ENCODE data around the gene KRTAP5-2. TPM values are rescaled to one million over a fixed set of nuclear protein-coding genes. Genes with fewer than 3 reads are reported as not detected.

KRTAP5-2 gene
- total and polyA plus RNA-seq, 2 of the 8 experiments (the other 6 are each of a cell fraction or from before 2014, with no cell fraction given), result not detected

GRCh38 chr11:1576825-1577224, 21.3 kb downstream of the KRTAP5-2 start:
- H2AFZ ChIP-seq (ENCODE audit: low read length), result no peak overlapping the region
- WGBS, 2 experiments (ENCODE audit: extremely low coverage in 1 of 2, insufficient coverage in 1 of 2, insufficient read length in 1 of 2, insufficient replicate concordance in 2 of 2, low coverage in 1 of 2, low lambda C conversion rate in 2 of 2, missing lambda C conversion rate in 1 of 2), result 83% methylated on average over 6 of the region's 6 CpGs; no CpG with 5 or more reads in 1 of the 2 experiments
- H3K4me1 ChIP-seq (replicated peaks in 1 of 4; ENCODE audit: control insufficient read depth in 3 of 4, insufficient read depth in 4 of 4, low read length in 3 of 4), result peaks cover 0 to 14% (median 6%) of the 10 kb centered on the region in 4 experiments; a peak in 6 of 7 replicates
- H3K79me1 ChIP-seq (ENCODE audit: low read depth, low read length), result no peaks in the 10 kb centered on the region
- H3K4me3 ChIP-seq (ENCODE audit: extremely low read depth in 1 of 4, insufficient read depth in 2 of 4, low read depth in 3 of 4, low read length in 4 of 4), result no peak overlapping the region
- H3K79me2 ChIP-seq (ENCODE audit: control insufficient read depth in 1 of 2, insufficient read depth in 2 of 2, low read length in 2 of 2), result no peaks in the 10 kb centered on the region
- peaks cover 0 to 6% of the 10 kb centered on the region in 2 experiments; a peak in 2 of 4 replicates for H3K9me3 ChIP-seq (ENCODE audit: insufficient read depth in 2 of 2, low read depth in 1 of 2, low read length in 1 of 2)
- no peak overlapping the region for H3K4ac ChIP-seq (replicated peaks; ENCODE audit: insufficient read length, low read depth, low read length)
- peaks cover 18 to 34% (median 30%) of the 10 kb centered on the region in 4 experiments for H3K27me3 ChIP-seq (replicated peaks in 1 of 4; ENCODE audit: control insufficient read depth in 3 of 4, extremely low read depth in 1 of 4, insufficient read depth in 3 of 4, low read length in 3 of 4)
- DNase-seq (ENCODE audit: low read depth in 1 of 2, low spot score in 2 of 2) (no peak), FAIRE-seq (no peak)
- no peak overlapping the region for H2BK120ac ChIP-seq (replicated peaks; ENCODE audit: low read depth, low read length)
- no peak overlapping the region for H3K23ac ChIP-seq (ENCODE audit: insufficient read length)
- no peak overlapping the region for H3K4me2 ChIP-seq (ENCODE audit: insufficient read depth in 1 of 2, low read depth in 2 of 2, low read length in 2 of 2)
- H2BK12ac ChIP-seq (ENCODE audit: low read depth, low read length), result no peak overlapping the region
- no peaks in the 10 kb centered on the region for H3K36me3 ChIP-seq (ENCODE audit: control insufficient read depth in 2 of 4, insufficient read depth in 4 of 4, low read length in 3 of 4)
- H2AK5ac ChIP-seq (ENCODE audit: low read depth, low read length), result no peak overlapping the region
- H2BK20ac ChIP-seq (ENCODE audit: low read length), result no peak overlapping the region
- no peak overlapping the region for H2BK15ac ChIP-seq (ENCODE audit: low read length)
- no peak overlapping the region for H3K9ac ChIP-seq (replicated peaks in 1 of 4; ENCODE audit: extremely low read depth in 1 of 4, low read depth in 3 of 4, low read length in 3 of 4)
- no peak overlapping the region for H3K14ac ChIP-seq (ENCODE audit: insufficient read length)
- no peak overlapping the region for H3K27ac ChIP-seq (ENCODE audit: low read depth, low read length)
- ChIA-PET CTCF (ENCODE audit: partially characterized antibody) (interaction anchor here (0.6 to 8.2 kb wide), 13 partner anchors 12 to 336 kb away, joined by 3 to 144 read pairs (median 3); partner anchors contain the start of genes KRTAP5-2 and KRTAP5-5), POLR2A (ENCODE audit: partially characterized antibody) (interaction anchor here (0.6 kb wide), 2 partner anchors 16 to 50 kb away, joined by 3 read pairs; no protein-coding TSS in a partner anchor)
- no peak overlapping the region for H4K5ac ChIP-seq (ENCODE audit: insufficient read length, low read depth, low read length)
- TF ChIP-seq SP1 (IDR thresholded peaks at IDR 0.05; ENCODE audit: low read depth, low read length) (no peak), RFX5 (IDR thresholded peaks at IDR 0.05; ENCODE audit: borderline replicate concordance, low read depth, low read length) (no peak), USF2 (IDR thresholded peaks at IDR 0.05; ENCODE audit: low read length) (no peak)
- H2BK5ac ChIP-seq (ENCODE audit: low read depth, low read length), result no peak overlapping the region
- no peak overlapping the region; the same call in 1 of the 2 replicates for H3K18ac ChIP-seq (ENCODE audit: extremely low read depth, low read length)
- no peak overlapping the region for H4K8ac ChIP-seq (ENCODE audit: extremely low read depth, insufficient read depth, low read length)
- peaks cover 0 to 4% of the 10 kb centered on the region in 2 experiments for H4K20me1 ChIP-seq (replicated peaks in 1 of 2; ENCODE audit: control insufficient read depth in 1 of 2, insufficient read depth in 2 of 2, low read length in 2 of 2)
- no peaks in the 10 kb centered on the region; the same call in 1 of the 2 replicates for H3K23me2 ChIP-seq (ENCODE audit: low read depth, low read length)
- no peak overlapping the region for H3K56ac ChIP-seq (replicated peaks; ENCODE audit: insufficient read length, low read depth, low read length)
- no peak overlapping the region for H4K91ac ChIP-seq (replicated peaks; ENCODE audit: insufficient read length, low read length)

Data from H1 (cell line).